ENCODE data around the gene SCN4B.

SCN4B gene

DNA sequence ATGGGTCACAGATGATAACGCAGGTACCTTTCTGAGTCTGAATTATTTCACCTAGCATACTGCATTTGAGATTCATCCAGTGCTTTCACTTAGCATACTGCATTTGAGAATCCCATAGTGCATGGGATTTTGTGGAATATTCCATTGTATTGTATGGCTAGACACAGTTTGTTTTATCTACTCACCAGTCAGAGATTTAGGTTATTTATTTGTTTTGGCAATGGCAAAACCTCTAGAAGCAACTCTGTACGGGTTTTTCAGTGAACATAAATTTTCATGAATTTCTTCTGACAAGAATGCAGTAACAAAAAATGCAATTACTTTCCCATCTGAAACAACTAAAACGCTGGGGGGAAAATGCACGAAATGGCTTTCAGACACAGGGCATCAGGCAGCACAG lies 24.3 kb downstream of the SCN4B start:
- no peak for DNase-seq

DNA sequence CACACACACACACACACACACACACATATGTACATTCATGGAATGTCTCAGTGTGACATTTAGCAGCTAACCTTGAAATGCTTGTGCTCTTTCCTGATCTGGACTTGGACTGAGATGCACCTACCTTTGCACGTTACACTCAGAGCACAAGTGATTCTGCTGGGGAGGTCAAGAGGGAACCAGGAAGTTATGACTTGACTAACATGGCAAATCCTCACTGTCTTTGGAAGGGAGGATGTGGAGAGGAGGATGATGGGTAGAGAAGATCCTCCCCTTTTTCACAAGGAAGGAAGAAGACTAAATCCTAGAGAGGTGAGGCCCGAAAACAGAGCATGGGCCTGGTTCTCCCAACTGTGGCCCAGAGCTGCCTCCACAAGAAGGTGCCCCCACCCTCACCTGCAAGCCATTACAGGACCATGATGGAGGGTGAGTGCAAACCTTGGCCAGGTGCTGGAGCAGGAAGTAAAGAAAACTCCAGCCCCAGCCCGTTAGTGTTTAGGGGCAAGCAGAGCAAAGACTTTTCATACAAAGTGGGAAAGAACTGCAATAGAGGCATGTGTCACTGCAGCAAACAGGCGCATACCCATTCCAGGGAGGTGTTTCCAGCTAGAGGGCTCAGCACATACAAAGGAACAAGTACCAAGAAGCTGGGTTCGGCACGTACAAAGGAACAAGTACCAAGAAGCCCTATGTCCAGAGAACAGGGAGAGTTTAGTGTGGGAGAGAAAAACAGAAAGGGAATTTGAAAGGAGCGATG lies 26.4 kb downstream of the SCN4B start:
- peak; percentile 12 for DNase-seq

- no peak for DNase-seq
These were observed 27.6 kb downstream of the SCN4B start for GRCh38 chr11:118124929-118125535.

DNA sequence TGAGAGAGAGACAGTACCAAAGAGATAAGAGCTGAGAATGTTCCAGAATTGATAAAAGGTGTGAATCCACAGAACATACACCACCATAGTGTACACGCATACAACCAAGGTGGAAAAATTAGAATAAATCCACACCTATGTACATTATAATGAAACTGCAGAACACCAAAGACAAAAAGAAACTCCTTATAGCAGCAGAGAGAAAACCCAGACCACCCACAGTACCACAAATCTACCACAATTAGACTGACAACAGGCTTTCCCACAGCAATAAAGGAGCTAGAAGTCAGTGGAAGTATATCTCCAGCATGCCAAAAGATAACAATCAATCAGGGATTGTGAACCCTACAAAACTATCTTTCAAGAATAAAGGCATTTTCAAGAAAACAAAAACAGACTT lies 31.8 kb downstream of the SCN4B start:
- no peak for DNase-seq

GRCh38 chr11:118117790-118118601 lies 34.6 kb downstream of the SCN4B start:
- DNase-seq: no peak

- DNase-seq: no peak
These were observed 37.6 kb downstream of the SCN4B start for GRCh38 chr11:118115048-118115447.

- no peak for DNase-seq
These were observed 38.4 kb downstream of the SCN4B start for GRCh38 chr11:118114266-118114665.

DNA sequence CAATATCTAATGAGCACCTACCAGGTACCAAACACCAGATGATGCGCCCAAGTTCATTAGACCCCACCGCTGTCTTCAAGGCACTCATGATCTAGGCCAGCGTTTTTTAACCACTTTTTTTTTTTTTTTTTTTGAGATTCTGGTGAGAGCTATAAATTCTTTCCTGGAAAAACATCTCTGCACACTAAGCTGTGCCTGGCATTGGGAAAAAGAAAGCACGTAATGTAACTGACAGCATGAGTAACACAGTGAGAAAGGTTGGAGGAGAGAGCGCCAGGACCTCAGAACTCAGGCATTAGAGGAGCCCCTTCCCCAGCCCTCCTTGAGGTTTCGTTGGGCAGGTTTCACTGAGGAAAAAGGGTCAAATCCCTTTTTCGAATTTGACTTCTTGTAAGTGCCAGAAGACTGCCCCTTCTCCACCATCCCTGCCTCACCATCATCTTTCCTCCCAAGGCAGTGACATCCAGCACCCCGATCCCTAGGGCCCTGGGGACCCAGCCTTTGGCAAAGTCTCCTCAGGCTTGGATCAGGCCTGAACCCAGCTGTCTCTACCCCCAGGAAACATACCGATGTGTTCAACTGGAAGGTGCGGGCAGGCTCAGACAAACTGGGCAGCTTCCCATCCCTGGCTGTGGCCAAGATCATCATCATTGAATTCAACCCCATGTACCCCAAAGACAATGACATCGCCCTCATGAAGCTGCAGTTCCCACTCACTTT lies 39.8 kb downstream of the SCN4B start:
- no peak for DNase-seq

GRCh38 chr11:118111744-118112035 lies 40.9 kb downstream of the SCN4B start:
- no peak for DNase-seq

DNA sequence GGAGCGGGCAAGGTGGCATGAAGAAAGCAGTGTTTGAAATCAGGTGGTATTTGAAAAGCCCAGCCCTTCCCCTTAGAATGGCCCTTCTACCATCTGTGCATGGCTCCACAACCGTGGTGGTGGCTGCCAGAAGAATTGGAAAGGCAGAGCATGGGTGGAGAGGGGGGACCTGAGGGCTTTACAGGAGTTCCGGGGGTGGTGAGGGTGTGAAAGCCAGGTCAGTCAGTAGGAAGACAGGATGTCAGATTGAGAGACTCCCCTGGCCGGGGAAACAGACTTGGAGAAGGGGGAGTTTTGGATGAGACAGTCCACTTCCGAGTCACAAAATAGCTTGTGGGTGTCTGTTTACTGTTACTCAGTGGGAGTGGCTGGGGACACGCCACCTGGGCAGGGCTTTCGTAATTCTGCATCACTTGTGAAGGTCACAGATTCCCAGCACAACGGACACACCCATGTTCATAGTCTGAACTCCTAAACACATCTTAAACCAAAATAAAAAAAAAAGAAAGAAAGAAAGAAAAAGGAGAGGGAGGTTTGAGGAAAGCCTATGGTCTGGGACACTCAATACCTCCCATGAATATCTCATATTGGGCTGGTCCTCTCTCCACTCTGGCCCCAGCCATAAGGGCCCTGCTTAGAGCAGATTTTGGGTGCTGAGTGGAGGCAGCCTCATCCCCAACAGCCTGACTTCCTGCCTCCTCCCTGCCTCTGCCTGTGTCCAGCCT lies 41.4 kb downstream of the SCN4B start:
- DNase-seq: no peak

- peak; percentile 21 for DNase-seq
These were observed 43.4 kb downstream of the SCN4B start for GRCh38 chr11:118109231-118109630.

DNA sequence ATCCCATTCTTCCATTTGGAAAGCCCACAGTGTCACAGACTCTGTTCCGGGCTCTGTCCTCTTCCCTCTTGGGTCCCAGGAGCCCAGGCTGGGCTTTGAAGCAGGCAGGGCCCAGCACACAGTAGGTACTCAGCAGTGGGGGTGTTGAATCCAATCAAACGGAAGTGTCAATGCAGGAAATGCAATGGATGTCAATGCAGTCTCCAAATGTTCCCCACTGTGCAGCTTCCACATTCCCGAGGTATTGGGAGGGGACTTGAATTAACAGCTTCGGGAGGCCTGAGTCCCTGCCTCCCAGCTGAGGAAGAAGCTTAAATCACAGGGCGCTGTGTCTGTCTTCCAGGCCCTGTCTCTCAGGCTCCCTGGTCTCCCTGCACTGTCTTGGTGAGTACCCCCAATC lies 44.1 kb downstream of the SCN4B start:
- no peak for DNase-seq

DNA sequence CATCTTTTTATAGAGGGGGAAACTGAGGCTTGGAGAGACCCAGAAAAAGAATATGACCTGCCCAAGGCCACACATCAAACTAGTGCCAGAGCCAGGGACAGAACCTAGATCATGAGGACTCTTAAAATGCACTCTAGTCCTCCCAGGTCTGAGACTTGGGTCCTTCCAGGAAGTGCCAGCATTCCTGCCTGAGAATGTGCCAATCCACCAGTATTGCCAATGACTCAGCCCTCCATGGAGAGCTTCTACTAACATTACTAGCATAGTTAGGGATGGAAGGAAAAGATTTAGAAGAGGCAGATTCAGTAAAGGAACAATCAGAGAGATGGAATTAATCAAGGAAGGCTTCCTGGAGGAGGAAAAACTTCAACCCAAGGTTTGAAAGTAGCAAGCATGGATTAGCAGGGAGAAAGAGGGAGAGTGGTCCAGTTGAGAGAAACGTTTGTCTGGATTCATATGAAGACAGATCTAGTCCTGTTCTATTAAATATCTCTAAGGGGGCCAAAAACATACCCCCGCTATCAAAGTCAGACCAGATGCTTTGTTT lies 45.8 kb downstream of the SCN4B start:
- DNase-seq: peak; percentile 28

DNA sequence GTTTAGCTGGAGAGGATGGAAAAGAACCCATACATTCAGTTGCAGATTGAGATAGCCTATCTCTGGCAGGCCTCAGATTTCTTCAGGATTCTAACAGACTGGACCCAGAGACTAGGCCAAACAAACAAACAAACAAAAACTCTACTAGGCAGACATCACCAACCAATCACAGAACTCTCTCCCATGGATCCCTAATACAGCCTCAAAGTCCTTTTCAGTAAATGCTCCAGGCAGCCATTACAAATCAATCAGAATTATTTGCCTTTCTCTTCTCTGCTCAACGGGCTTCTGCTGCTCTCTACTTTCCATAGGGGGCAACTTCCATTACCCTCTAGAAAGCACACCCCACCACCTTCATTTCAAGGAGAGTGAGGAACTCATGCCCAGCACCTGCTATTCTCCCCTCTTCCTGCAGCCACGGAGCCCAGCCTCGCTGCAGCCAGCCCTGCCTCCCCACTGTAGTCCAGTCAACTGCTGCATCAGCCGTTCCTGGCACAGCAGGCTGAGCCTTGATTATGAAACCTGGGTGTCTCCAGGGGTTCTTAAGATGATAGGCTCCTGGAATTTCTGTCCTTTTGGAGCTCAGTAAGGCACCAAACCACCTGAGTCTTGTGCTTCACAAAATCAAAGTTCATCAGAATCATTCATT lies 46.8 kb downstream of the SCN4B start:
- DNase-seq: no peak

DNA sequence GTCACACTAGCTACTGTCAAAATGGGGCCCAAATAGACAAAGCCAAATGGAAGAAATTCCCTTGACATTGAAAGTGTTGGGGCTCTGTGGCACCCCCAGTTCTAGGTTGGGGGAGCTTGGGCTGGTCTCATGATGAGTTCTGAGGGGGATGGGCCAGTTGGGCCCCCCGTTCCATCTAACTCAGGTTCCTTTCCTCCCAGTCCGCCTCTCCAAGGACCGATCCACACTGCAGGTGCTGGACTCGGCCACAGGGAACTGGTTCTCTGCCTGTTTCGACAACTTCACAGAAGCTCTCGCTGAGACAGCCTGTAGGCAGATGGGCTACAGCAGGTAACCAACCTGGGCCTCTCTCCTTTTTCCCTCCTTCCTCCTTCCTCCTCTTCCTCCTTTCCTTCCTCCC lies 48.1 kb downstream of the SCN4B start:
- no peak for DNase-seq

DNA sequence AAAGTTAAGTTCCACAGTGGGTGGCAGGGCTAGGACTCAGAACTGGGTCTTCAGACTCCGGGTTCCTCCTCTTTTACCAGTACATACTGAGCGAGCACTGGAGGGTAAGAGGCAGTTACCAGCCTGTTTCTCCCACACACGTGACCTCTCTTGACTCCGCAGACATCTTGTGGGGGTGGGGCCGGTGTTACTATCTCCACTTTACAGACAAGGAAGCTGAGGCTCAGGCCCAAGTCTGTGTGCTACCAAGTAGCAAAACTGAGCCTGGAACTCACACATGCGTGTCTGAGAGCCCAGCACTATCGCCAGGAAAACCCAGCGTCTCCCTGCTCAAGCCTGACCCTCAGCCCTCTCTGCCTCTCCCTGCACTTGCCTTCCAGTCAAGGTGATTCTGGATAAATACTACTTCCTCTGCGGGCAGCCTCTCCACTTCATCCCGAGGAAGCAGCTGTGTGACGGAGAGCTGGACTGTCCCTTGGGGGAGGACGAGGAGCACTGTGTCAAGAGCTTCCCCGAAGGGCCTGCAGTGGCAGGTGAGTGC lies 49.8 kb downstream of the SCN4B start:
- DNase-seq: no peak

DNA sequence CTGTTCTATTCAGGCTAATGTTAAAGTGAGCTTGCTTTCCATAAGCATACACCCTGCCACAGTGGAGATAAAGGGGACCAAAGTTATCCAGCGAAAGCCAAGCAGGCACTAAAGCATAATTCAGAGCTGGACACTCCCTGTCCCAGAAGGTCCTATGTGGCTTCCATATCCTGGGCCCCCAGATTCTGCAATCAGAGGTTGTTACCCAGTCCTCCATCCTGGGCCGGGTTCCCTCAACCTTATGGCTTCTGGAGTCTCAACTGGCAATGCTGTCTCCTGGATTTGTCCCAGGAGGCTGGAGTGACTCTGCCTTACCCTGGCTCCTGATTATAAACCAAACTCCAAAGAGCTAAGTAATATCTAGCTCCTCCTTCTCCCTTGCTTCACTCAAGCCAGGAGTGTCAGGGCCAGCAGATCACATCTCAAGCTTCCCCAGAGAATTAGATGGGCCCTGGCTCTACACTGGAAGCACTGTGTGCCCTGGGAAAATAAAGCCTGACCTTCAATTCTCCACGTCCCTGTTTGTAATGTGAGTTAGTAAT lies 51.9 kb downstream of the SCN4B start:
- DNase-seq: no peak

DNA sequence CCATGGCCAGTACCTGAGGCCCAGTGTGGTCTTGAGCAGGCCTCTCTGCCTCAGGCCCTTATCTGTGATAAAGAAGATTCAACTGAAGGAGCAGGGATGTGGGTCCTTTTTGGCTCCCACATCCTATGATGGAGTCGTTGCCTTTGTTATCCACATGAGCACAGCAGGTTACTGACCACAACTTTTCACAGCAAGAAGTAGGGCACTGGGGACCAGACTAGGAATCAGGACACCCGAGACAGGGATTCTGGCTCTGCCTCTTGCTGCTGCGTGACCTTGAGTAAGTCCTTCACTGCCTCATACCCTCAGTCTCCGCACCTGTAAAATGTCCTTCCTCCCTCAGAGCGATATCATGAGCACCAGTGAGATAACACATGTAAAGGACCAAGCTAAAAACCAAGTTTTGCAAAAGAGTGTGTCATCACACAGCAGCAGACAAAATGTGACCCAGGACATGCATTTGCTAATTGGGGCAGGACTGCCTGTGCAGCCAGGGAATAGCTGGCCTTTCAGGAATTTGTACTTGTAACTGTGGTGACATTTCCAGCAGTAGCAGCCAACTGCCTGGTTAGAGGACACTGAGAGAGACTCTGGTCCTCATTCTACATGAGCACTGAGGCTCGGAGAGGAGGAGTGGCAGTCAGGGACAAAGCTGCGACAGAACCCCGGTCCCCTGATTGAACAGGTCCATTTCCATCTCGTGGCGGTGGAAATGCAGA lies 52.6 kb downstream of the SCN4B start:
- DNase-seq: no peak

DNA sequence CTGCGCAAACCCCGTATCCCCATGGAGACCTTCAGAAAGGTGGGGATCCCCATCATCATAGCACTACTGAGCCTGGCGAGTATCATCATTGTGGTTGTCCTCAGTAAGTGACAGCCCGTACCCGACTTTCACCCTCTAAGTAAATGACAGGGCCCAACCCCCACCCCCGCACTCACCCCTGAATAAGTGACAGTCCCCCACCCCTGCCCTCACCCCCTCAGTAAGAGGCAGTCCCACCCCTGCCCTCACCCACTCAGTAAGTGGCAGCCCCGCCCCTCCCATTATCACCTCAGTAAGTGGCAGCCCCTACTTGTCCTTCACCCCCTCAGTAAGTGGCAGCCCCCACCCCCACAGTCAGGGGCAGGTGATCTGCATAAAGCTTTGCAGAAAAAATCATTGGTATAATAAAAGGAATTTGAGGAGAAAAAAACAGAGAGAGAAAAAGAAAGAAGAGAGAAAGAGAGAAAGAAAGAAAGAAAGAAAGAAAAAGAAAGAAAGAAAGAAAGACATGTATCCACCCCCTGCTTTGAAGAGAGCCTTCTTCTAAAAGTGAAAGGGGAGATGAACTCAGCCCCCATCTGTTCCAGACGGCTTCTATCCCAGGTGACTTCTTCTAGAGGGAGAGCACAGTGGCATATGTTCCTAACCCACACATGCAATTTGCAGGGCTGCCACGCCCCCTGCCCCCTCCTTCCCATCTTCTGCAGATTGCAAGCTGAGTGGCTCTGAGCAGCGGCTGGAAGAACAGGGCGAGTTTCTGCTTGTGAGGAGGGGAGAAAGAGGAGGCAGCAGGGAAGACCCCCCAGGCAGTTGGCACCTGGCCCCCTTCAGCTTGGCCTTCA lies 53.4 kb downstream of the SCN4B start:
- no peak for DNase-seq

GRCh38 chr11:118095967-118096367 lies 56.7 kb downstream of the SCN4B start:
- DNase-seq: no peak
